Transverse colon (tissue), 4 donors: ENCODE results near the gene RPL39L.

Experiments used
- CTCF ChIP-seq, 5 experiments: fragments of 200-600 bp in 3 of 5; fragments of 450-650 bp in 2 of 5; sonication (generic) in 3 of 5; IDR thresholded peaks; 1 replicate in 2 of 5; 2 replicates in 3 of 5; pipeline ENCODE4 v1.5.1; 2016 to 2017; ENCODE audit warnings: antibody characterized with exemption in 5 of 5, inconsistent platforms in 3 of 5, mild to moderate bottlenecking in 2 of 5, moderate library complexity in 1 of 5
- POLR2AphosphoS5 ChIP-seq, 3 donors: sonication (generic); formaldehyde crosslinking; IDR thresholded peaks; one replicate each; pipeline ENCODE4 v1.6.1; 2016; ENCODE audit warnings: antibody characterized with exemption in 3 of 3

GRCh38 chr3:187185759-187186158 is 46.5 kb upstream of the RPL39L start:
- TF ChIP-seq CTCF (IDR thresholded peaks at IDR 0.05), result no peak
- no peak for TF ChIP-seq POLR2AphosphoS5 (IDR thresholded peaks at IDR 0.05)
